NB4 (cell line): ENCODE results near the gene SLCO3A1.
"Not testable (repeated sequence)": the region's sequence is repeated elsewhere in the genome, so short reads cannot be mapped to it uniquely, and the experiment has no call there.

ENCODE experiments used
- DNase-seq: peaks from one replicate; pipeline ENCODE4 v3.0.0; 2010; ENCODE audit warnings: low read depth
- H3K4me3 ChIP-seq: one replicate; pipeline ENCODE4 v1.5.1; 2011; ENCODE audit warnings: mild to moderate bottlenecking, low read depth, low read length, moderate library complexity
- CTCF ChIP-seq: IDR thresholded peaks from one replicate; pipeline ENCODE4 v1.5.1; 2012; ENCODE audit warnings: low read depth, low read length
- MAX ChIP-seq: IDR thresholded peaks from 2 replicates; pipeline ENCODE4 v1.6.1; 2011; ENCODE audit warnings: low read depth, low read length
- MYC ChIP-seq: IDR thresholded peaks from 2 replicates; pipeline ENCODE4 v1.6.1; 2011; ENCODE audit warnings: low read depth, low read length
- POLR2A ChIP-seq: IDR thresholded peaks from 2 replicates; pipeline ENCODE4 v1.6.1; 2011; ENCODE audit warnings: mild to moderate bottlenecking; ENCODE audit not compliant: insufficient read length; ENCODE audit errors: extremely low read depth

The SLCO3A1 gene

GRCh38 chr15:92189166-92189565, 335.7 kb downstream of the SLCO3A1 start:
- DNase-seq = no peak
- no peak overlapping the region for H3K4me3 ChIP-seq
- no peak for TF ChIP-seq CTCF
- TF ChIP-seq MYC = no peak
- TF ChIP-seq MAX = no peak
- TF ChIP-seq POLR2A = no peak

- no peak overlapping the region for H3K4me3 ChIP-seq
- TF ChIP-seq CTCF (no peak), POLR2A (no peak), MYC (no peak), MAX (no peak)
- no peak for DNase-seq
Observed at GRCh38 chr15:92195241-92195640, 341.7 kb downstream of the SLCO3A1 start.

- TF ChIP-seq MYC (no peak), CTCF (no peak), POLR2A (no peak)
- H3K4me3 ChIP-seq = no peak overlapping the region
- DNase-seq = no peak
Observed at GRCh38 chr15:92196342-92196741, 342.8 kb downstream of the SLCO3A1 start.

GRCh38 chr15:92197746-92198145, 344.2 kb downstream of the SLCO3A1 start:
- TF ChIP-seq CTCF (no peak), POLR2A (no peak), MAX (no peak), MYC (no peak)
- DNase-seq = no peak
- no peak overlapping the region for H3K4me3 ChIP-seq

- no peak for TF ChIP-seq MYC
- TF ChIP-seq POLR2A = no peak
- no peak for TF ChIP-seq CTCF
- no peak overlapping the region for H3K4me3 ChIP-seq
- no peak for DNase-seq
Observed at GRCh38 chr15:92200891-92201290, 347.4 kb downstream of the SLCO3A1 start.

GRCh38 chr15:92205255-92205739, 351.8 kb downstream of the SLCO3A1 start:
- DNase-seq = no peak
- TF ChIP-seq MAX = no peak
- TF ChIP-seq POLR2A = no peak
- TF ChIP-seq MYC = no peak
- TF ChIP-seq CTCF = no peak
- no peak overlapping the region for H3K4me3 ChIP-seq

GRCh38 chr15:92207601-92208000, 354.1 kb downstream of the SLCO3A1 start:
- H3K4me3 ChIP-seq, DNase-seq: not testable (repeated sequence)
